HepG2 (cell line): ENCODE measurements around the gene ULK4. TPM values are rescaled to one million over a fixed set of nuclear protein-coding genes. Genes with fewer than 3 reads are reported as not detected.

Experiments used
- GTF2F1 ChIP-seq: fragments of 150-350 bp; IDR thresholded peaks from 2 replicates; pipeline ENCODE4 v1.6.1; 2014; ENCODE audit warnings: low read length
- HINFP ChIP-seq: sonication (generic); formaldehyde crosslinking; IDR thresholded peaks from 2 replicates; pipeline ENCODE4 v1.4.0; 2020; ENCODE audit warnings: low read depth, mild to moderate bottlenecking, missing genetic modification reagents
- NFRKB ChIP-seq: fragments of 450-650 bp; IDR thresholded peaks from 2 replicates; pipeline ENCODE4 v1.6.1; 2017
- SKIL ChIP-seq: sonication (generic); formaldehyde crosslinking; IDR thresholded peaks from 2 replicates; pipeline ENCODE4 v1.8.0; 2022; ENCODE audit warnings: missing genetic modification reagents, mild to moderate bottlenecking, moderate library complexity, borderline replicate concordance
- ZEB1 ChIP-seq: IDR thresholded peaks from 2 replicates; pipeline ENCODE4 v1.6.1; 2012; ENCODE audit warnings: mild to moderate bottlenecking, low read depth, inconsistent platforms; ENCODE audit not compliant: insufficient replicate concordance
- ZNF142 ChIP-seq: sonication (generic); formaldehyde crosslinking; IDR thresholded peaks from 2 replicates; pipeline ENCODE4 v1.4.0; 2020; ENCODE audit warnings: missing genetic modification reagents
- ZNF280B ChIP-seq: sonication (generic); formaldehyde crosslinking; IDR thresholded peaks from 2 replicates; pipeline ENCODE4 v1.5.0; 2020; ENCODE audit warnings: missing genetic modification reagents, mild to moderate bottlenecking, borderline replicate concordance
- ZNF3 ChIP-seq: IDR thresholded peaks from 2 replicates; pipeline ENCODE4 v1.7.0; 2017; ENCODE audit warnings: inconsistent platforms
- ZNF687 ChIP-seq: sonication (generic); formaldehyde crosslinking; IDR thresholded peaks from 2 replicates; pipeline ENCODE4 v1.5.1; 2020; ENCODE audit warnings: mild to moderate bottlenecking, missing genetic modification reagents, moderate library complexity
- ZNF749 ChIP-seq: sonication (generic); formaldehyde crosslinking; IDR thresholded peaks from 2 replicates; pipeline ENCODE4 v1.8.0; 2022; ENCODE audit warnings: mild to moderate bottlenecking, missing genetic modification reagents, moderate library complexity, borderline replicate concordance
- polyA plus RNA-seq, 8 experiments: library from polyadenylated mRNA; depleted of rRNA in 3 of 8; stranded (reverse) in 7 of 8; unstranded in 1 of 8; fragments of >200 nt; fragmentation: Illumina TruSeq in 4 of 8; extraction: Trizol in 4 of 8; gene quantifications; 2 replicates each; pipeline versions ENCODE4 v1.2.1 to v1.2.3, GENCODE V29; 2011 to 2016; ENCODE audit warnings: low read depth in 4 of 8, missing spikeins in 1 of 8, mixed read lengths in 1 of 8; ENCODE audit not compliant: insufficient read depth in 1 of 8
- total RNA-seq, 5 experiments: library from RNA; depleted of rRNA; stranded (reverse); fragments of >200 nt; fragmentation: Illumina TruSeq; extraction: Trizol; gene quantifications; 2 replicates each; pipeline ENCODE4 v1.2.3, GENCODE V29; 2016; ENCODE audit warnings: low read depth in 1 of 5
- TF ChIP-seq, protein P1 (sequence below): sonication (generic); formaldehyde crosslinking; IDR thresholded peaks from 2 replicates; pipeline ENCODE4 v1.4.0; 2020; ENCODE audit warnings: mild to moderate bottlenecking, missing genetic modification reagents

ULK4 gene
- total and polyA plus RNA-seq, 2 of the 13 experiments (the other 11 are each of a cell fraction or from before 2014, with no cell fraction given): 6.7 to 11.8 TPM

DNA sequence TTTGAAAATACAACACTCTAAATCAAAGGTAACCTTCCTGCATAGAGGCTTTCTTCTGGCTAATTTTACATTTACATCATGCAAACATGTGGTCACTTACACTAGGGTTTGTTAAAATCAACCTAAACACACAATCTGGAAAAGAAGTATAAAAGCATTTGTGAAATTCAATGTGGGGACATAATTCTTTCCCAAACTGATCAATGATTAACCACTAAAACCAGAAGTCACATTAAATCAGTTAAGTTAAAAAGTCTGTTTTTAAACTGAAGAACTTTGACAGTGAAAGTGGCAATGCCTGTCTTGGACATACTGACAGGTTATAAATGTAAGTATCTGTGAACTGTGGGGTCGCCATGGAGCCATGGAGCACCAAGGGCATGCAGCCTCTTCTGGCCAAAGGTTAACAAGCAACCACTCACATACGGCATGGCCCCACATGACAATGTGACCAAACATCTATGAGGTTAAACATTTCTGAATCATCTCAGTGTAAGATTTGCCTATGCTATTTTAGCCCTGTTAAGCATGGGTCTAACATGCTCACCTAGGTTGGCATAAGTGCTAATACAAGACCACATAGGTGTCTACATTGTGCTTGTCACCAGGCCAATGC is 484.4 kb downstream of the ULK4 start (continued):
- TF ChIP-seq SKIL (CRISPR knock-in tag): no peak
- no peak for TF ChIP-seq GTF2F1
- TF ChIP-seq ZNF280B: no peak
- no peak for TF ChIP-seq ZNF749
- TF ChIP-seq ZNF142 (CRISPR knock-in tag): no peak
- TF ChIP-seq HINFP (CRISPR knock-in tag): no peak
- TF ChIP-seq ZNF3 (CRISPR knock-in tag): no peak
- TF ChIP-seq ZNF687 (CRISPR knock-in tag): no peak
- no peak for TF ChIP-seq NFRKB
- no peak for TF ChIP-seq ZEB1
- TF ChIP-seq, protein P1, sequence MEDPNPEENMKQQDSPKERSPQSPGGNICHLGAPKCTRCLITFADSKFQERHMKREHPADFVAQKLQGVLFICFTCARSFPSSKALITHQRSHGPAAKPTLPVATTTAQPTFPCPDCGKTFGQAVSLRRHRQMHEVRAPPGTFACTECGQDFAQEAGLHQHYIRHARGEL (CRISPR knock-in tag): no peak
